Retinal pigment epithelial cell (primary cell): ENCODE measurements around the gene ELOF1.

Experiments
- DNase-seq: peaks from one replicate; pipeline ENCODE4 v3.0.0-alpha.2; 2010; ENCODE audit warnings: low read depth
- H3K4me3 ChIP-seq: 2 replicates; pipeline ENCODE4 v1.5.1; 2011; ENCODE audit warnings: mild to moderate bottlenecking, low read length, control low read depth, moderate library complexity
- CTCF ChIP-seq: conservative IDR thresholded peaks from 2 replicates; pipeline ENCODE4 v1.5.1; 2011; ENCODE audit warnings: low read depth, low read length, control low read depth, inconsistent platforms

Gene ELOF1

GRCh38 chr19:11594084-11594483, 35.1 kb upstream of the ELOF1 start:
- TF ChIP-seq CTCF, result no peak
- no peak for DNase-seq

GRCh38 chr19:11587975-11588631, 29.1 kb upstream of the ELOF1 start:
- no peak for TF ChIP-seq CTCF
- H3K4me3 ChIP-seq, result no peak overlapping the region
- no peak for DNase-seq

More at GRCh38 chr19:11594084-11594483, 35.1 kb upstream of the ELOF1 start:
- no peak overlapping the region for H3K4me3 ChIP-seq

- TF ChIP-seq CTCF, result peak; percentile 89
- no peak for DNase-seq
- no peak overlapping the region for H3K4me3 ChIP-seq
Measured at GRCh38 chr19:11587302-11587974, 28.4 kb upstream of the ELOF1 start.

GRCh38 chr19:11586331-11586730, 27.3 kb upstream of the ELOF1 start:
- TF ChIP-seq CTCF, result no peak
- no peak for DNase-seq
- no peak overlapping the region for H3K4me3 ChIP-seq

- TF ChIP-seq CTCF, result no peak
- DNase-seq, result no peak
- H3K4me3 ChIP-seq, result no peak overlapping the region
Measured at GRCh38 chr19:11581740-11582139, 22.7 kb upstream of the ELOF1 start.

GRCh38 chr19:11580116-11580515, 21.1 kb upstream of the ELOF1 start:
- no peak for TF ChIP-seq CTCF
- H3K4me3 ChIP-seq, result no peak overlapping the region
- no peak for DNase-seq
